HG02852 (cell line): ENCODE measurements around the gene ARID5B.

Experiments
- ATAC-seq: cut with Tn5 transposase; IDR thresholded peaks from one replicate; pipeline ENCODE4 v1.9.1; 2021; ENCODE audit warnings: mild to moderate bottlenecking, moderate library complexity; ENCODE audit not compliant: unreplicated experiment

The ARID5B gene

DNA sequence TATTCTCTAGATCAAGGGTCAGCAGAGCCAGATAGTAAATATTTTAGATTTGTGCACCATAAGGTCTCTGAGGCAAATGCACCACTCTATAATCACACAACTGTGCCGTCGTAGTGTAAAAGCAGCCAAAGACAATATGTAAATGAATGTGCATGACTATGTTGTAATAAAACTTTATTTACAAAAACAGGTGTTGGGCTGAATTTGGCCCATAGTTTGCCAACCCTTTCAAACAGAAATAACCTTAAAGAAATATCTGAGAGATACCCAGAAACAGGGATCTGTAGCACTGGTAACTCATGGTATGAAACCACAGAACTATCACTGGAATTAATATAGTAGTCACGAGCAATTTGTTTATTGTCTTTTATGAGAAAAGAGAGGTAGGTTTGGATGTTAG, 86.0 kb downstream of the ARID5B start:
- peak; percentile 22 for ATAC-seq

DNA sequence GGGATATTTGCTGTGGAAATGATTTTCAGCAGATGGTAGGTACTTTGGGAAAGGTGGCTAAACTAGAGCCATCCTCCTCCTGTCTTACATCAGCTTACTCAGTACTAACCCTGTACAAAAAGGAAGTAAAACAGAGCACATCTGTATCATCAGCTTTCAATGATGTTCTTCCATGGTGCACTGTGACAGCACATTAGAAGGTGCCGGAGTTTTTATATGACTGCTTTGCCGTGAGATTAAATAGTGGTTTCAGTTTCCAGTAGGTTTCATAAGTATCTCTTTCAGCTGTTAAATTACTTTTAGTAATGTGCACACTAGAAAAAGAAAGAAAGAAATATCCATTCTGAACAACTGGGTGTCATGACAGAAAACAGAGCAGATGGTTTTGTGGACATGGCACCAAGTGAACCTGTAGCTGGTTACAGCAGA, 86.5 kb downstream of the ARID5B start:
- ATAC-seq, result peak; percentile 99

DNA sequence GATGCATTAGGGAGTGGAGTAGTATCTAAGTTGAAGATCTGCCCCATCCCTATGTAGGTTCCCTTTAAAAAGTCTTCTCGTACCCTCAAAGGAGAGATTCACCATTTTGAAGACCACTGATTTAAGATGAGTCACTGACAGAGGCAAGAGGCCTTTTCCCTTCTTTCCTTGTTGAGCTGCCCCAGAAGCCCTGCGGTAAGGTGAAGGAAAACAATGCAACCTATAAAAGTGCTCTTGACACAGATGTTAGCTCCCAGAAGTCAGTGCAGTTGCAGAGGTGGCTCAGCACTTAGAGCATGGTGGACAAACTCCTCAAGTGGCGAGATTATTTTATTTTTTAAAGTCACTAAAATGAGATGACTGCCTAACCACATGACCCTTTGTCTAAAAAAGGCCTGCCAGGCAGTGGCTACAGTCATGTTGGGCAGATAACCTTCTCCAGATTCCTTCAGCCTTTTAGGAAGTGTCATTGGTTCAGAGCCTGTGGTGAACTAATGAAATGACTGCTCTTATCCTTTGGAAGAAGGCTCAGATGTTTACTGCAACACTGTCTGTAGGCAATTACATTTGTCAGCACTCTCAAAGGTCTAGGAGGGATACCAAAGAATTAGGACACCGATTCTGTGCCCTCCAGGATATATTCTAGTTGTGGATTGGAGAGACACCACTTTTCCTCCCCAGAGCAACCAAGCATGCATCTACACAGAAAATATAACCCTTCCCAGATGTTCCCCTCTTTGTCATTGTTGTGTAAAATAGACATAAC, 88.7 kb downstream of the ARID5B start:
- ATAC-seq, result no peak

DNA sequence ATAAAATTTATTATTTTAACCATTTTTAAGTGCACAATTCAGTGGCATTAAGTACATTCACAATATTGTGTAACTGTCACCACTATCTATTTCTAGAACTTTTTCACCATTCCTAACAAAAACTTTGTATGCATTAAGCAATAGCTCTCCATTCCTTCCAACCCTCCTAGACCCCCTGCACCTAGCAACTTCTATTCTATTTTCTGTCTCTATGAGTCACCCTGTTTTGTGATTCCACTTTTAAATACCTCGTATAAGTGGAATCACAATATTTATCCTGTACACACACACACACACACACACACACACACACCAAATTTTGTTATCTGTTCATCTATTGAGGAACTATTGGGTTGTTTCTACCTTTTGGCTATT, 89.2 kb downstream of the ARID5B start:
- ATAC-seq, result no peak

DNA sequence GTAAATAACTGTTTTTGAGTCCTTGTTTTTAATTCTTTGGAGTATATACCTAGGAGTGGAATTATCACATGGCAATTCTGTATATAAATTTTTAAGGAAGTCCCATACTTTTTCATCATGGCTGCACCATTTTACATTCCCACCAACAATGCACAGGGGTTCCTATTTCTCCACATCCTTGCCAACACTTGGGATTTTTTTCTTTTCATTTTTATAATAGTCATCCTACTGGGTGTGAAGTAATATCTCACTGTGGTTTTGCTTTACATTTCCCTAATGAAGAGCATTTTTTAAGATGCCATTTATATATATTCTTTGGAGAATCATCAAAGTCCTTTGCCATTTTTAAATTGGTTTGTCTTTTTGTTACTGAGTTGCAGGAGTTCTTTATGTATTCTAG, 89.7 kb downstream of the ARID5B start:
- ATAC-seq, result no peak

DNA sequence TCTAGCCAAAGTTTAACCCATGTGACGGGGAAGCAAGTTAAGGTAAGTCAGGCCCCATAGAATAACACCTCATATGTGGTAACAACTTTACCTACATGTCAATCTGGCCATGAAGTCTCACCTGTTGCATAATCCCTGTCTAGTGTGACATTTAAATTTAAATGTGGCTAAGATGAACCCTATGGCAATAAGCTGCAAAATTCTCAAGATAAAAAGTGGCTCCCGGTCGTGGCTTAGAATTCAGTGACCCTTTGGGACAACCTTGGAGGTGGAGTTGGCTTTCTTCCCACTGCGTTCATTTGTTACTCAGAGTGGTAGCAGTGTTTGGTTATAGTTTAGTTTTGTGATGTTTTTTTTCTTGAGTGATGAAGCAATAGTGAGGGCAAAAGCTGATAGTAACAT, 90.6 kb downstream of the ARID5B start:
- ATAC-seq, result no peak

DNA sequence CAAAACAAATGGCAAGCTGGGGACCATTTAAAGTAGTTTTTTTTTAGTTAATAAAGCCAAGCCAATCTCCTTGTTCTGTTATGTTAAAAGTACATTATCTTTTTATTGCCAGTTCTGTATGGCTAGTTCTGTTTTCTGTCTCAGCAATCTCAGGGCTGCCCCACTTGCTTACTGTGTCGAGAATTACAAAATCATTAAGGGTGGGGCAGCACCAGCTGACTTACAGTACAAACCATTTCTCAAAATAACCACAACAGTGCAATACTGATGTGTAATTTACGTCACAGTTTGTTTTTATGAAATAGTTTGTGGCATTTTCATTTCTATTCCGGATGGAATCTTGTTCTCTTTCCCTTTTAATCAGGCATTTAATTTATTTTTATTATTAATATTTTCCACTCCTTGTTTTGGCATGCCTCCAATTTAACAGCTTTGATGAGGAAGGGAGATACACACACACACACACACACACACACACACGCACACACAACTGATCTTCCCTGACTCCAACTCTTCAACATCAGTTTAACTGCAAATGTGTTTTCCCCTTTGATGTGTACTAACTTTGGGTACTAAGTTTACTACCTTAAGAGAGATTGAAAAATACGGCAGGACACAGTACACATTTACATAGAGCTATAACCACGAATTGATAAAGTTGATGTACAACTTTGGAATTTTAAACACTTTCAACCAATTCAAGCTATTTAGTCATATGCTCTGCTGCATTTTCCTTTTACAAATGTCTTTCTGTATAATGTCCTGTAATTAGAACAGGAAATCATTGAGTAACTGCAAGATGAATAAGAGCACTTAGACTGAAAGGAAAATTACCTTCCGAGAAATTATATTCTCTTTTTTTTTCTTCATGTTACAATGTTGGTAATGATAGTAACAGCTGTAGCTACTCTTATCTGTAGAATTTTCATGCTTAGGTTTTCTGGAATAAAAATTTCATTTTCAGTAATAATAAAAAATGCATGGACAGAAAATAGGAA, 91.5 kb downstream of the ARID5B start:
- peak; percentile 27 for ATAC-seq

DNA sequence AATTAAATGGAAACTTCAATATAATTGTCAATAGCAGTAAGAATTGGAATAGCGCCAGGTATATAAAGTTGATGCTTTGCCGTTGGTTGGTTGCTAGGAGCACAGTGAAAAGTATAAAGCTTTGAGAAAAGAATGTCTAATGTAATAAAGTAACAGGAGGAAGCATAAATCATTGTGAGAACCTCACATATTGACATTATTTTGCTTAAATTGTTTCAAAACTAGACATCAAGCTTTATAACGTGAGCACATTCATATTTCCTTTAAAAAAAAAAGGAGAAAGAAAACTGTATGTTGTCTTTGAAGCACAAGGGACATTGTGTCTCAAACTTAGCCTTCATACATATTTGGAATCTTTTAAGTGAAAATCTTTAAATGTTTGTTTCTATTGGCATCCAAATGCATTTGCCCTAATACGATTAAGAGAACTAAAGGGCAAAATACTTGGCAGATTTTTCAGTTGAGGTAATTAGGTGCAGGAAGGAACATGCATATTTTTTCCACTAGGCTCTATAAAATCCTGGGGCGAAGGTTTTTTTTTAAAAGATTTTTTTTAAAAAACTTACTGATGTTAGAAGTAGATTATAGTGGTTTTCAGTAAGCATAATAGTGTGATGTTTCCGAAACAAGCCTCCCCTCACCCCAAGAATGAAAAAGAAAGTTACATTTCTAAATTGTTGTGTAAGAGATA, 92.4 kb downstream of the ARID5B start:
- no peak for ATAC-seq

DNA sequence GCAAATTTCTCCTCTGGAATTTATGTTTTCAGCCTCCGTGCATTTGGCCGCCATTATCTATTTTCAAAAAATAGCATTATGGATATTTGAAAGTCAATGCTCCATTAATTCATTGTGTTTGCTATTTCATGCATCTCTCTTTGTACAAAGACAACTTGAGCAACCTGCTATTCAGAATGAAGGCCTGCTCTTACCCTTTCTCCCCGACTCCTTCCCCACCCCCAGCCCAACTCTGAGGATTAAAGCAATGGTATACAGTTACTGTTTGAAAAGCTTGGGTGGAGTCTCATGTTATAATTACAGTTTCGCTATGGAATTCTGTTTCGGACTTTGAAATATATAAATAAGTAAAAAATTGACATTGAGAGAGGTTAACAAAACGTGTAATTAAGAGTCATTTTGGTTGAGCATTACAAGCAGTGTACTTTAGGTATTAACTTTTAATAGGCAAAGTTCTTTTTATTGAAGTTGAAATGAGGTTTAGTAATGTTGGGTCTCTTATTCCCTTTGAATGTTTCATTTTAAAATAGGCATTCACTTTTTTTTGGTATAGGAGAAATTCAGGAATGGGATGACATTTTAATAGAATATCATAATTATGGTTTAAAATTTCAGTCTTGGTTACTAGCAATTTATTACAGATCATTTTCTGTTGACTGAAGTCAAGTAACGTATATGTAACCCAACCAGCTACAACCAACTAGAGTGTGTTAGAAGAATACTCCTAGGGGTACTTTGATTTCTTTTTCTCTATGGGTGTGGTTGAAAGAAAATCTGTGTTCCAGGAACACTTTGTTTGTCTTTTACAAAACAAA, 93.1 kb downstream of the ARID5B start:
- ATAC-seq, result no peak

DNA sequence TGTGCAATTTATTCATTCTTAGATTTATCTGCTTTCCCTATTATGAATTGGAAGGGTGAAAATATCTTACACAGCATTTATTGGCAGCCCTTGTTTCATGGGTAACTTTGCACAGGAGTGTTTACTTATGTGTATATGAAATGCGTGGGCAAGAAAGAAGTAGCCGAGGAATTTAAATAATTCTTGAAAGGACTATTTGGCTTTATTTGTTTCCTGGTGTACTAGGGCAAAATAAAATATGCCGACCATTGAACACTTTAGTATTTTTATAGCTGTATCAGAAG, 93.7 kb downstream of the ARID5B start:
- no peak for ATAC-seq

DNA sequence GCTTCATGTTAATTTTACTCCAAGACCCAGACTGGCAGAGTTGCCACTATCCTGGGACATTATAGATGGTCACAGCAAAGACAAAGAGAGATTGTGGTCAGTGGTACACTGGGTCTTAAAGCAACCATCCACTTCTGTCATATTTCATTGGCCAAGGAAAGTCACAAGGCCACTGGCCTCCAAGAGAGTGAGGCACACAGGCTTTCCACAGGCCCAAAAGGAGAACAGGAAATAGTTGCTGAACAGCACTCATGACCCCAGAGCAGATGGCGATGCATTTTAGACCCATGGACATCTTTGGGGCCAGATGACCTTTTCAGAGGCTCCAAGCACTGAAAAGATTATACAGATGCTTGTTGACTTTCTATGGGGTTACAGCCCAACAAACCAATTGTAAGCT, 97.4 kb downstream of the ARID5B start:
- ATAC-seq, result no peak

DNA sequence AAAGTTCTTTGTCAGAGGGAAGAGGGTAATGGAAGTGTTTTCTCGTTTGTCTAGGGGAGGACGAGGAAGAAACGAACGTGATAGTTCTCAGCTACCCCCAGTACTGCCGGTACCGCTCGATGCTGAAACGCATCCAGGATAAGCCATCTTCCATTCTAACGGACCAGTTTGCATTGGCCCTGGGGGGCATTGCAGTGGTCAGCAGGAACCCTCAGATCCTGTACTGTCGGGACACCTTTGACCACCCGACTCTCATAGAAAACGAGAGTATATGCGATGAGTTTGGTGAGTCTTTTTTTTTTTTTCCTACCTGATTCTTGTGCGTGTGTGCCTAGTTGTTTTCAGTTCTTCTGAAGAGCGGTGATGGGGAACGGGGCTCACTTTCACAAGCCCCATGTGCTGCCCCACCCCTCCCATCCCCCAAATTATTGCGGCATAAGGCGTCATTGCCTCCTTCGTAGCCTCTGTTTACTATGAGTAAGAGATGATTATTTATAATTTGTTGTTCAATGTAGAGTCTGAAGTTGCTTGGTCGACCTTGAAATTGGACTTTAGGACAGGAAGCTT, 98.6 kb downstream of the ARID5B start:
- peak; percentile 77 for ATAC-seq

DNA sequence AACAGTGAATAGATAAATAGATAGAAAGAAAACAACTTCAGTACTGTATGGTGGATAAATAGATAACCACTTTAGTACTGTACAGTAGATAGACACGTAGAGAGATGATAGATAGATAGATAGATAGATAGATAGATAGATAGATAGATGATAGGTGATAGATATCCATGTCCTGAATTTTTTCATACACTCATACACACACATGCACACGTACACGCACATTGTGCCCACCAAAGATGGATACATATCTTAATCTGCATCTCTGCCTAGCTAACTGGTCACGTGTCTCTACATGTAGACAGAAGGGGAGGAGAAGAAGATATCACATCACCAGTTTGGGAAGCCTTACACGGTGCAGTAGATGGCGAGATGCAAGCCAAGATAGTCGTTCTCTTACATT, 99.2 kb downstream of the ARID5B start:
- no peak for ATAC-seq

DNA sequence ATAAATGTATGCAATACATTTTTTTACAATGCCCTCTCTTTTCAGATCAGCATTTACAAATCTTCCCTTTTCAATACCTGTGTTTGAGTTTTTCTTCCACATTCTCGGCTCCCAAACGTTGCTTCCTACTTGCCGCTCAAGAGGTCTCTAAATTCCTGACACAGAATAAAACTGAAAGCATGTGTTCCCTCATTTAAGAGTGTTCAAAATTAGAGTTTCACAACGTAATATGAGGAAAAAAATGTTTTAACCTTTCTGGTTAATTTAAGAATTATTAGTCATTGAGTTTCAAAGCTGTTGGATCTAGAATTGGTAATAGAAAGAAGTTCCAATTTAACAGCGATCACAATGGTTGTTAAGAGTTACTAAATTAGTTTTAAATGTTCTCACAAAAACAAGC, 100.4 kb downstream of the ARID5B start:
- ATAC-seq, result no peak

DNA sequence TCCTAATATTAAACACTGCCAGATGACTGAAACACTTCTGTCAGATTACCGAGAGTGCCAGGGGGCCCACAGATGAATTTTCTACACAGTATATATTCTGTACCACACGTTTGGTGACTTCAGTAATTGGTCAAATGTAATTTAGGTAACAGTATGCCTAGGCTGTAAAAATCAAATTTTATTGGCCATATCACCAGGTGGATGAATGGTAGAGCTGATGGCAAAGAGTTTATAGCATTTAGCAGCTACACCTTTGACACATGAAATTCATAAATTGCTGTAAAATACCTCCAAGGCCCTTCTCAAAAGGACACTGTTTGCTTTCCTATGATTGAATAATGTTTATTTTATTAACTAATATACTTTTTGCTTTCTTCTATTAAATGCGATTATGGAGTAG, 101.3 kb downstream of the ARID5B start:
- no peak for ATAC-seq

DNA sequence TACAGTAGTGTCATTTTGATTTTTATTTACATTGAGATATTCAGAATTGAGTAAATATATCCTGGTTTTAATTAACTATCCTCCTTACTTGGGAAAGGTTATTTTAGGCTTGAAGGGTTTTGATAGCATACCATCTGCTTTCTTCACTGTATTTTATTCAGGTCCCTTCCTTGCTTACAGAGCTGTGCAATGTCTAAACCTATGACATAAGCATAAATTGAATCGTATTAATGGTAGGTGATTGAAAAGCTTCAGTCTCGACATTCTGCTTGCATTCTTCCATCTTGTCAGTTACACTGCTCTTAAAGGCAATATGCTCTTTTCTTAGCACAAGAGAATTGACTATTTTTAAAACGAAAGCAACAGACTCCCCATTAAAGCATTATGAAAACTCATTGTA, 102.5 kb downstream of the ARID5B start:
- ATAC-seq, result no peak

DNA sequence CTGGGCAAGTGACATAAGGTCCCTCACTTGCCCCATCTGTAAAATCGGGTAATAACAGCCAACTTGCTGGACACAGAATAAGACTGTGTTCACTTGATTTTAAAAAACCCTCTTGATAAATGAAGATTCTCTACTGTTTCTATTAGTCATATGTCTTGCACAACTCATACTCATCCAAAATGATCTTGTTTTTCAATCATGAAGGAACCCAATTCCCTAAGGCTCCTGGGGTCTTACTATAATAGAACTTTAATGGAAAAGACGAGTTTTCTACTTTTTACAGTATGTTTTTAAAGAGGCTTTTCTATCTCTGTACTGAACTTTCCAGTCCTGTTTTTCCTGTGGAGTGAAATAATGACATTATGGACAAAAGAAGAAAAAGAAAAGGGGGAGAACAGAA, 103.8 kb downstream of the ARID5B start:
- no peak for ATAC-seq

DNA sequence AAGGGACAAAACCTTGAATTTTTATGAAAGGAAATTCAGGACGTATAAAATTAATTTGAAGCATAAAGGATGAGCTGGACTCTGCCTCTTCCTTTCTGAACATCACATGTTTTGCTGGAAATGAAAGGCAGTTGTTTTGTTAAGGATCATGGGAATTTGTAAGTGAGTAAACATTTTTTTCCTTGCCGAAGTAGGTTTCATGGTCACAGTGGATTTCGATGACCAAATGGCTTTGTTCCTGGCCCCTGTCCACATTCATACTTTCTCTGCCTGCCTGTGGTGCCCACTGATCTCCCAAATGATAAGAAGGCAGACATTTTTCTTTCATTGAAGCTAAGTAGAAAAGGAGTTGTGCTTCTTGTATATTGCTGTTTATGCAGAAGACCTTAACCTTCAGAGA, 104.2 kb downstream of the ARID5B start:
- ATAC-seq, result no peak

DNA sequence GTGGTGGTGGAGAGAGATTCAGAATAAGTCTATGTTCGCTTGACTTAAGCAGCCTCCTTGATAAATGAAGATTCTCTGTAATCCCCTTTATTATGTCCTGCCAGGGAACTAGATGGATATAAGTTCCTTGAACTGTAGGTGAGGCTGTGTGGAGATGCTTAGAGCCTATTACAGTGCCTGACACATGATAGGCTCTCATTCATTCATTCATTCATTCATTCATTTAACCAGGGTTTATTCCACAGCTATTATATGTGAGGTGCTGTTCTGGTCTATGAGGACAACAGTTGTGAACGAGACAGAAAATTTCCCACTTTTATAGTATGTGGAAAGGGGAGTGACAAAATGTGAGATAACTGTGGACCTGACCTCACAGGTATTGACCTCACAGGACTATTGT, 105.6 kb downstream of the ARID5B start:
- no peak for ATAC-seq

DNA sequence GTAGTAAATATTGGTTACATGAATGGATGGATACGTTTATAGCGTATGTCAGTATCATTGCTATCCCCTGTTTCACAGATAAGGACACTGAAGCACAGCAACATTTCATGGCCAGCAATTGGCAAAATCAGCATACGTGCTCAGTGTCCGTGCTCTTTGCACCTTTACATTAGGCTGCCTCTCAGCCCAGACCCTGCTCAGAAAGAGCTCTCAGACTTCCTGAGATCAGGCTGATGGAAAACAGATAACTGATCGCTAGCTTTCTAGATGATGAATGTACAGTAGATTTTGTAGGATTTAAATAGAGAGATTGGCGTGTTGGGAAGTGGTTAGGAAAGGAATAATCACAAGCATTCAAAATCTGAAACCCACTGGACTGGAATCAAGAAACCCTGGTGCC, 106.7 kb downstream of the ARID5B start:
- ATAC-seq, result no peak

DNA sequence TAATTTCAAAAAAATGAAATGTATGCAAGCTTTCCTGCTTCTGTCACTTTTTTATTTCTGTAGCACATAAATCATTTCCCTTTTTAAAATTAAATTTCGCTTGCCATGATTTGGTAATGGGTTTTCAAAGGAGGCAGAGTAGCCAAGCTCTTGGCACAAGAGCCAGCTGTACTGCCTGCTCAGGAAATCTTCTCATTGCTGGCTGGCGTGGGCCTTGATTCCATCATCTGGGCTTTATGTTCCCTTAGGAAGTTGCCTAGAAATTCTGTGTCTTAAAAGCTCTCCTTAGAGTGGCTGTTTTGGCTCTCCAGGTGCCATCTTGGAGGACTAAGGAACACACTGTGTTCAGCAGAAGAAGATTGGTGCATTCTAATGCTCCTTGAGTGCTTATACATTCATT, 107.4 kb downstream of the ARID5B start:
- ATAC-seq, result no peak
